NCI-H1417 treated with DMSO at 0.1 percent for 48 hours (cell line): ENCODE results near the gene MMP23B.
"Not testable (repeated sequence)": the region's sequence is repeated elsewhere in the genome, so short reads cannot be mapped to it uniquely, and the experiment has no call there.

Experiments
- DNase-seq: peaks from one replicate; lab custom pipeline; 2025; lab: John Stamatoyannopoulos, UW

Gene MMP23B

DNA sequence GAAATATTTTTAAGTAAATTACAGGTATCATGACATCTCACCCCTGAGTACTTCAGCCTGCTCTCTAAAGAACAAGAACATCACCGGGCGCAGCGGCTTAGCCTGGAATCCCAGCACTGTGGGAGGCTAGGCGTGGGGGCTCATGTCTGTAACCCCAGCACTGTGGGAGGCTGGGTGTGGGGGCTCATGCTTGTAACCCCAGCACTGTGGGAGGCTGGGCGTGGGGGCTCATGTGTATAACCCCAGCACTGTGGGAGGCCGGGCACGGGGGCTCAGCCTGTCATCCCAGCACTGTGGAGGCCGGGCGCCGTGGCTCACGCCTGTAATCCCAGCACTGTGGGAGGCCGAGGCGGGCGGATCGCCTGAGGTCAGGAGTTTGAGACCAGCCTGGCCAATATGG lies 34.6 kb downstream of the MMP23B start:
- no peak for DNase-seq

DNA sequence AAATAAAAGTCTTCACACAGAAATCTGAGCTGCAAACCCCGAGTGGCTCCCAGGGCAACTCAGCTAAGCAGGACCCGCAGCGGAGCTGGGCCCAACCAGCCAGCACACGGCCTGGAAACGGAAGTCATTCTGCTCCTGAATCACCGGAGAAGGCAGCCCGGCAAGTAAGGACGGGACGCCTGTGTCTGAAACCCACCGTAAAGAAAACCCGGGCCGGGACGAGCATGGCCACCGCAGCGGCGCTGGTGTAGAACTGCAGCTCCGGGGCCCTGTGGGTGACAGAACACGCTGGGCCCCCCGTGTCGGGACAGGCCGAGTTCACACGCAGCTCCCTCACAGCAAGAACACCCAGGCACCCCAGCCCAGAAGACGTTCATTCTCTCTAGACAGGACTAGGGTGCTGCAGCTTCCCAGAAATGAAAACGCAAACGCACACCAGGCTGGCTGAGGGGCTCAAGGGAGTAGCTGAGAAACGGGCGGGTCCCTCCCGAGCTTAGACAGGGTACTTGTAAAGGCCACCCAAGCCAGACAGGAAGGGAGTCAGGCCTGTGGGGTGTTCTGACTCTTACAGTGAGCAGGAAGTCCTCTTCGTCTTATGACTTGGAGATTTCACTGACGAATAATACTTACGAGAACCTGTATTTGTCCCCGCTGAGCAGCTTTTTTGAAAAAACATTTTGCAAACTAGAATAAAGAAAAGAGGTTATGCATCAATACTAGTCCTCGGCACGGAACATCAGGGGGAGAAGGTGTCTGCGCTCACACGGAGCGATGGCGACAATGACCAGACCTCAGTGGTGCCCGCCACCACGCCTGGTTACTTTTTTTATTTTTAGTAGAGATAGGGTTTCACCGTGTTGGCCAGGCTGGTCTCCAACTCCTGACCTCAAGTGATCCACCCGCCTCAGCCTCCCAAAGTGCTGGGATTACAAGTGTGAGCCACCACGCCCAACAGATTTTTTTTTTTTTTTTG lies 37.8 kb downstream of the MMP23B start:
- no peak for DNase-seq

DNA sequence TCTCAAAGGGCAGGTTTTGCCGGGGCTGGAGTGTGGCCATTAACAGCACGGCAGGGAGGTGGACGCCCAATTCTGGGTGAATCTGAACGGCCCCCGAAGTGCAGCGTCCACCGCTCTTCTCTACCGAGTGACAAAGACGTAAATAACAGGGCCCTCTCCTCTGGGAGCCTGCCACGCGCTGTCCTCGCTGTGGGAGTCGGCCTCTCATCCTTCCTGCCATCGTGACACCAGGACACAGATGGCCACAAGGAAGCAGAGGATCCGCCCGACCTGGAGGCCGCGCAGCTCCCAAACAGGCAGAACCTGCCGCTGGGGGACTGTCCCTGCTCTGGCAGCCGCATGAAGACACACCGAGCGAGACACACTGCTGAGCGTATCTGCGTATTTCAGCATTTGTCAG lies 38.9 kb downstream of the MMP23B start:
- DNase-seq, result no peak

DNA sequence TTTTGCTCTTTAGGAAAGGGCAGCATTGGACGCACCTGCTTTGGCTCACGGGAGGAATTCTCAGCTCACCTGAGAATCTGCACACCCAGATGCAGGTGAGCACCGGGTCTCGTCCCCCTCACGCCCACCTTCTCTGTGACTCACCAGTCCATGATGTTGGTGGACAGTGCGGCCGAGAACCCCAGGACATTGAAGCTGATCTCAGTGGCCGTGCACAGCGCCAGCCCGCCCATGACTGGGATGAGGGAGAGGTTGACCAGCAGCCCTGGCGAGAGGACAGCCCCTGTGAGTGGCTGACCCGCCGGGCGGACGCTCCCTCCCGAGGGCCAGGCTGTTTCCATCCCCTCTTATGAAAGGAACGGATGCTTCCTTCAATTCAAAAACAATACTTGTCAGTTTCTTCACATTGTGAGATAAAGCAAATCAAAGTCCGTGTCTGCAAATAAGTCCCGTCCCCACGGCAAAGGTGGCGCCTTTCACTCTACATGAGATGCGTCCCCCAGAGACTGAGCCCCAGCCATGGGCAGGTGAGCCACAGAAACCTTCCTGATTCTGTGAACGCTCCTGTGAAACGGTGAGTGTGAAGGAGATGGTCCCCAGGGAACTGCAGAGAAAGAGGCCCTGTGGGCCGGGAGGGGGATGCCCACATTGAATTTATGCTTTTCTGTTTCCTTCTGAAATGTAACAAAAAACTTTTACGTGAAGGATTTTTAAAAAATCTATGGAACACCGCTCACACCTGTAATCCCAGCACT lies 39.6 kb downstream of the MMP23B start:
- no peak for DNase-seq

DNA sequence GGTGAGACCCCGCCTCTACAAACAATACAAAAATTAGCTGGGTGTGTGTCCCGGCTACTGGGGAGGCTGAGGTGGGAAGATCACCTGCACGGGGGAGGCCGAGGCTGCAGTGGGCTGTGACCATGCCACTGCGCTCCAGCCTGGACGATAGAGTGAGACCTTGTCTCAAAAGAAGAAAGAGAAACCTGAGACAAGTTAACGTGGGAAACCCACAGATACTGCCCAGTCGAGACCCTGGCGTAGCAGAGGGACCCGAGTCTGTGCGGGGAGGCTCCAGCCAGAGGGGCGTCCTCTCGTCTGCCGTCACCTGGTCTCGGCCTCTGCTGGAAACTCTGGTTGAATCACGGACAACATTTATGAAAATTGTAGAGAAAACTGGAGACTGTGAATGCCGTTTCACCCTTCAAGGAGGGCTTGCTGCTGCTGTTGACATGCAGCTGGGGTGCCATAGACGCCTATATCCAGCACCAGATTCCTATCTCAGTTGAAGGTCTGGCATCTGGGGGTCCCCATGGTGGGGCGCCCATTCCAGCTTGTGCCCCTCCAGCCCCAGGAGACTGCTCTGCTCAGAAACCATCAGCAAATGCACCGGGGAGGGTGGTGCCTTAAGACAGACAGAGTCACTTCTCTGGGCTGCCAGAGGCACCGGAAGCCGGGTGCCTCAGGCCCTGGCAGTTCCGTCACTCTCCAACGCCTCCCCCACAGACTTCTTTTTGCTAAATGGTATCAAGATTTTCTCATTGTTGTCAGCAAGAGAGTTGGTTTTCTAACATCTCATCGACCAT lies 40.4 kb downstream of the MMP23B start:
- DNase-seq, result no peak

DNA sequence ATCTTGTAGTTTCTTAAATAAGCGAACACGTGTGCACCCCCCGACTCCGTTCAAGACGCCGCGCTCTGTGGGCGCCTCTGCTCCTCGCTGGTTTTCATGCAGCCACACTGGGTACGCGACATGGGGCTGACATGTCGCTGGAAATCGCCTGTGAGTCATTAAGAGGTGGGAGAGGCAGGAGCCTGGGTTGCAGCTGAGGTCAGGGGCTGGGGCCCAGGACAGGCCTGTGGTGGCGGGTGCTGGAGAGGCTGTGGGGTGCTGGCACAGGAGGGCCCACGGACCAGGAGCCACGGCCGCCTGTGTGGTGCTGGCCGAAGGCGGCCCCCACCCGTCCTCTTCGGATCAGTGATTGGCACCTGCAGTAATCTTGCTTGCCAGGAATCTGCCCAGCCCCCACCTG lies 42.8 kb downstream of the MMP23B start:
- DNase-seq, result not testable (repeated sequence)

DNA sequence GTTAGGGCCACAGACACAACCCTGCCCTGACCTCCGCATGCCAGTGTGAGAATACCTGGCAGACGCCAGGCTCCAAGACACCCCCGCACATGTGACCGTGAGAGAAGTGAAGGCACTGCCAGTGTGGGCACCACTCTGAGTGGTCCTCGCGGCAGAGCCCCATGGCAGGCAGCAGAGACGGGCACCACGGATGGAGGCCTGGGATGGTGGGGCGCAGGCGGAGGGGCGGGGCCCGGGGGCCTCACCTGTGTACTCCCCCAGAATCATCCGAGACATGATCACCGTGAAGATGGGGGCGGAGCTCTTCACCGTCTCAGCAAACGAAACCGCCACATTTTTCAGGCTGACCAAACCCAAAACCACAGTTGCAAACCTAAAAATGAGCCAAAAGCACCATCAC lies 43.2 kb downstream of the MMP23B start:
- DNase-seq, result not testable (repeated sequence)

DNA sequence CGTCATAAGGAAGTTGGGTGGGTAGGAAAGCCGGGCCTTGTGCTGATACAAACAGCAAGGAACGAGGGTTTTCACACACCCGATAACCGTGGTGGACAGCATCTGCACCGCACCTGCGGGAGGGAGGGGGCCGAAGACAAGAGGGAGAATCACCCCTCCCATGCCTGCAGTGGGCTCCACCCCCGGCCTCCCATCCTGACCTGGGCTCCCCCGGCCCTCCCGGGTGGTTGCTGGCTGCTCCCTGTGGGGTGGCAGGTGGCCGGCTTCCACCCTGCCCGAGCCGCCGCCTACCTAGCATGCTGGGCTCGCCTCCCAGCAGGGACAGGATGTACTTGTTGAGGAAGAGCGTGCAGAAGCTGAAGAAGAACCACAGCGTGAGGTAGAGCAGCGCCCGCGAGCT lies 44.1 kb downstream of the MMP23B start:
- not testable (repeated sequence) for DNase-seq

DNA sequence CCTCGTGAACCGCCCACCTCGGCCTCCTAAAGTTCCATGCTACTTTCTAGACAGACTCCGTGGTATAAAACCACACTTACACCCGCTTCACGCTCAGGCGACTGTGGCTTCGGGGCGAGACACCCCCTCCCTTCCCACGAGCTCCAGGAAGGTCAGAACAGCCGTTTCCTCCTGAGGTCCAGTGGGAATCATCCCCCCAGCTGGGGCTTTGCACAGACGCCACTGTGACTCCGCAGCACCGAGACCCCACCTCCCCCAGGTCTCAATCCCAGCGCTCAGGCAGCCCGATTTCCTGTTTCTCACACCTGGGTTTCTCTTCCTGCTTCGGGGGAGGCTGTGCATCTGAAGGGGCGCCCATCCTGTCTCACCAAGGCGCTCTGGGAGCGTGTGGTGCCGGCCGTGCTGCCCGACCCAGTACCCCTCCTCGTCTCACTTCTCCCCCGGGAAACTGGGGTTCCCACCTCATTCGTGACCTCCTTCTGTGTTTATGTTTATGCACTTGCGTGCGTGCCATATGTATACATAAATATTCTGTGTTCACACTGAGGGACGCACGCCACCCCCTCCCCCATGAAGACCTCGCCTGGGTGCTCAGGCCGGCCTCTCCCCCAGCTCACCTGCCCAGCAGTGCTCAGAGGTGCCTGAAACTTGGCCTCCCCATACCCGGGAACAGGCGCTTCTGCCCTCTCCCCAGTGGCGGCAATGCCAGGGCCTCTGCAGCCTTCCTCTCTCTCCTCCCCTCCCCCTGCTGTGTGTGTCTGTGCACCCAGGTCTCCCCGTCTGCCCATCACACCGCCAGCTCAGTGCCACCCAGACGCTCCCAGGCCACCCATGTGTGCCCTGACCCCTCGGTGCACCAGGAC lies 46.0 kb downstream of the MMP23B start:
- no peak for DNase-seq

DNA sequence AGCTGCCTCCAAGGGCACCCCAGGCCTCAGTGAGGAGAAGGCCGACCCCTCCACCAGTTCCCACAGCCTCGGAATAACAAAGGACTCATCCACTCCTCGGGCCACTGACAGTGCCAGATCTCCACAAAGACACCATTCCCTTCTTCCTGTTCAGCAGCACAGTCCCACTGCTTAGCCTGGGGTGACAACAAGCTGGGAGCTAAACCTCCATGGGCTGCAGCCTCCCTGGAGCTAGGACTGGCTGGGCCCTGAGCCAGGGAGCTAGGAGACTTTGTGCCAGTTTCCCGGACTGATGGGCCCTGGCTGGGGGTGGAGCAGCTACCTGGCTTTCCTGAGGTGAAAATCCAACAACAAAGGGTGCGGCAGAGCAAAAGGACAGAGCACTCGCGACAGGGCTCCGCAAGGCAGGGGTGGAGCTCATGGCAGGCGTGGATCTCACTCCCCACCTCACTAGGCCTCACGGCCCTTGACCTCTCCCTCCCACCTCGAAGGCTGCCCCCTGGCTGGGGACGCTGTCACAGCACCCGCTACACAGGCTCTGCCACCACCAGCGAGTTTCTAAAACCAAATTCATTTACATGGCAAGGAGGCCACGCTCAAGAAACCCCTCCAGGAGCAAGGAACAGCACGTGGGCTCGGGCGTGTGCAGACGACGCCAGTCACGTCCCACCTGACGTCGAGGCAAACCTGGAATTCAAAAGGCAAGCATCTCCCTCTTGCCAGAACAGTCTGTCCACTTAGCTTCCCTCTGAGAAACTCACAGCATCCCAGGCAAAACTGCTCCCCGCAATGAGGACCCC lies 46.8 kb downstream of the MMP23B start:
- no peak for DNase-seq

DNA sequence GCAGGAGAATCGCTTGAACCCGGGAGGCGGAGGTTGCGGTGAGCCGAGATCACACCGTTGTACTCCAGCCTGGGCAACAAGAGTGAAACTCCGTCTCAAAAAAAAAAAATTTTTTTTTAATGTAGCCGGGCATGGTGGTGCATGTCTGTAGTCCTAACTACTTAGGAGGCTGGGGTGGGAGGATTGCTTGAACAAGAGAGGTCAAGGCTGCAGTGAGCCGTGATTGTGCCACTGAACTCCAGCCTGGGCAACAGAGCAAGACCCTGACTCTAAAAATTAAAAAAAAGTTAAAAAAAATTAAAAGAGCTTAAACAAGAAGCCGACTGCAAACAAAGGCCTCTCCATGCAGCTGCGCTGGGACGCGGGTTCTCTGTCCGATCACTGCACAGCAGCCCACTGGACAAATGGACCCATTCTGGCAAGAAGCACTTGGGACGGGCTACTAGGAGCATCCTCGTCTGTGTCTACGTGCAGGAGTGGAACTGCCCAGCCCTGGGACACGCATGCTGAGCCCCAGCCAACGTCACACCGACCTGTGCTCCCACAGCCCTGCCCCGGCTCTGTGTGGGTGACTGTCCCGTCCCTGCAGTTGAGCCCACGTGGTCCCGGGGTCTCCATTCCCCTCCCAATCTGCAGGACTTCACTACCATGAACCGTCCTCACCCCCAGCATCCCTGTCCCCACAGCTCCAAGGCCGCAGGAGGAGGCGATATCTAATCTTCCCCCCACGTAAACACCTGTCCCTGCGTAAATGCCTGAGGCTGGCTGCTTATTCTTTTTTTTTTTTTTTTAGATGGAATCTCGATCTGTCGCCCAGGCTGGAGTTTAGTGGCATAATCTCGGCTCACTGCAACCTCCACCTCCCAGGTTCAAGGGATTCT lies 48.3 kb downstream of the MMP23B start:
- no peak for DNase-seq

DNA sequence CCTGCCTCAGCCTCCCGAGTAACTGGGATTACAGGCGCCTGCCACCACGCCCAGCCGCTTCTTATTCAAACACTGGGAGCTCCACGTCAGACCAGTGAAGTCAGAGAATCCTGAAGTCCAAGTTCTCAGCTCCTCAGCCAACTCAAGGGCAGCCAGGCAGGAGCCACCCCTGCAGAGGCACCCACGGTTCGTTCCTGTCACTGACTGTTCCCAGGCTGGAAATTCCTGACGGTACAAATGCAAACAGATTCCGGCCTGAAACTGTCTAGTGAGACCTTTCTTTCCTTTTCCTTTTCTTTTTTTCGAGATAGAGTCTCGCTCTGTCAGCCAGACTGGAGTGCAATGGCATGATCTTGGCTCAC lies 48.9 kb downstream of the MMP23B start:
- DNase-seq, result no peak

DNA sequence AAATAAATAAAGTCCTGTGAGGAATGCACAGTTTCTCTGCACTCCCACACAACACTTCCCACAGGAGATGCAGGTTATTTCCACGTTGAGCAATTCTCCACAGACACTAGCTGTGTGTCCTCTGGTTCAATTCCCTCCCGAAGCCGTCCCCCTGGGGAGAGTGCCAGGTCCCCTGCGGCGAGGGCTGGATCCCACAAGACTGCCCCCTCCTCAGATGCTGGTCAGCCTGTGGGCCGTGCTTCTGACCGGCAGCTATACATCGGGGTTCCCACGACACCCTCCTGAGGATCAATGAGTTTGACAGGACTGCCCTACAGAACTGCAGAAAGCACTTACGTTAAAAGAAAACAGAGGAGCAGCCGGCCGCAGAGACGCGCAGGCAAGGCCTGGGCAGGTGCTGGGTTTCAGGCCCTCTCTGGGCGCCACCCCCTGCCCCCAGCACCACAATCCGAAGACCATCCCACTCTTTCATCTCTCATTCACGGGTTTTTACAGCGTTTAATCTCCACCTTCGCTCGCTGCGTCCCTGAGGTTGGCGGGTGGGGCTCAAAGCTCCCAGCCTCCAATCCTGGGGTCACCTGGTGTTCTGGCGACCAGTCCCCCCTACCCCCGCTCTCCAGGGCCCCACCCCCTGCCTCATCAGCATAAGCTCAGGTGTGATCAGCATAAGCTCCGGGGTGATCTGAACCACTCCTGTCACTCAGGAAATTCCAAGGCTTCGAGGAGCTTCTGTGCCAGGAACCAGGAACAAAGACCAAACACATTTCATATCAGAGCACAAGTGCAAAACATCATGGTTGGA lies 51.3 kb downstream of the MMP23B start:
- no peak for DNase-seq
